ENCODE data around the gene KCNC3.

KCNC3 gene

GRCh38 chr19:50329146-50329925 lies at the start of gene KCNC3:
KCNC3 (minus strand) TSS chr19:50329377; CDS start chr19:50329082, 295 bp downstream.
- in situ Hi-C loops (cut with MboI; ENCODE audit: low sequenced_read_pairs), result no loop called here

GRCh38 chr19:50378863-50379236 lies 49.7 kb upstream of the KCNC3 start:
- in situ Hi-C loops (cut with MboI; ENCODE audit: low sequenced_read_pairs), result no loop called here

GRCh38 chr19:50378169-50378862 lies 49.1 kb upstream of the KCNC3 start:
- in situ Hi-C loops (cut with MboI; ENCODE audit: low sequenced_read_pairs), result no loop called here

- in situ Hi-C loops (cut with MboI; ENCODE audit: low sequenced_read_pairs), result no loop called here
Measured at GRCh38 chr19:50377517-50377916, 48.3 kb upstream of the KCNC3 start.

GRCh38 chr19:50377051-50377461 lies 47.9 kb upstream of the KCNC3 start:
- in situ Hi-C loops (cut with MboI; ENCODE audit: low sequenced_read_pairs), result no loop called here

- in situ Hi-C loops (cut with MboI; ENCODE audit: low sequenced_read_pairs), result no loop called here
Measured at GRCh38 chr19:50376166-50377050, 47.2 kb upstream of the KCNC3 start, which contains the start of gene NR1H2. NR1H2 (plus strand) TSS chr19:50376457; CDS start chr19:50377606, 1,149 bp downstream.

GRCh38 chr19:50371914-50372475 lies 42.8 kb upstream of the KCNC3 start:
- in situ Hi-C loops (cut with MboI; ENCODE audit: low sequenced_read_pairs), result loop anchor here (25.0 kb wide), 1 partner anchor 415 kb away; the partner anchor contains the start of gene ACP4

- in situ Hi-C loops (cut with MboI; ENCODE audit: low sequenced_read_pairs), result loop anchor here (10.0 to 25.0 kb wide), 2 partner anchors 96 to 418 kb away; partner anchors contain the start of gene ACP4
Measured at GRCh38 chr19:50368649-50369570, 39.7 kb upstream of the KCNC3 start.

GRCh38 chr19:50365434-50366306 lies 36.5 kb upstream of the KCNC3 start, which contains the start of gene NAPSA:
NAPSA (minus strand) TSS chr19:50365639; CDS start chr19:50365621, 18 bp downstream.
- in situ Hi-C loops (cut with MboI; ENCODE audit: low sequenced_read_pairs), result loop anchor here (10.0 to 25.0 kb wide), 2 partner anchors 99 to 422 kb away; partner anchors contain the start of gene ACP4

- in situ Hi-C loops (cut with MboI; ENCODE audit: low sequenced_read_pairs), result loop anchor here (10.0 to 25.0 kb wide), 2 partner anchors 102 to 424 kb away; partner anchors contain the start of gene ACP4
Measured at GRCh38 chr19:50362656-50363424, 33.7 kb upstream of the KCNC3 start.

GRCh38 chr19:50362030-50362412 lies 32.8 kb upstream of the KCNC3 start:
- in situ Hi-C loops (cut with MboI; ENCODE audit: low sequenced_read_pairs), result loop anchor here (10.0 to 25.0 kb wide), 2 partner anchors 103 to 425 kb away; partner anchors contain the start of gene ACP4

GRCh38 chr19:50361290-50362029 lies 32.3 kb upstream of the KCNC3 start:
- in situ Hi-C loops (cut with MboI; ENCODE audit: low sequenced_read_pairs), result loop anchor here (10.0 to 25.0 kb wide), 2 partner anchors 103 to 426 kb away; partner anchors contain the start of gene ACP4

- in situ Hi-C loops (cut with MboI; ENCODE audit: low sequenced_read_pairs), result loop anchor here (25.0 kb wide), 1 partner anchor 428 kb away; the partner anchor contains the start of gene ACP4
Measured at GRCh38 chr19:50359328-50359818, 30.2 kb upstream of the KCNC3 start.

- in situ Hi-C loops (cut with MboI; ENCODE audit: low sequenced_read_pairs), result loop anchor here (25.0 kb wide), 1 partner anchor 429 kb away; the partner anchor contains the start of gene ACP4
Measured at GRCh38 chr19:50358483-50359327, 29.5 kb upstream of the KCNC3 start.
